Neutrophil (primary cell): Measurements from ENCODE around the gene PEMT.
"Not testable (repeated sequence)": the region's sequence is repeated elsewhere in the genome, so short reads cannot be mapped to it uniquely, and the experiment has no call there.

Experiments
- H3K27ac ChIP-seq: fragments of 200-600 bp; sonication (generic); 2 replicates; pipeline ENCODE4 v1.5.1; 2016; ENCODE audit warnings: mild to moderate bottlenecking, moderate library complexity
- H3K27me3 ChIP-seq: fragments of 200-600 bp; sonication (generic); 2 replicates; pipeline ENCODE4 v1.6.0; 2016; ENCODE audit warnings: mild to moderate bottlenecking
- H3K36me3 ChIP-seq: fragments of 200-600 bp; sonication (generic); 2 replicates; pipeline ENCODE4 v1.5.1; 2017
- H3K4me1 ChIP-seq, 2 experiments: fragments of 200-600 bp in 1 of 2; sonication (generic) in 1 of 2; 1 replicate in 1 of 2; 2 replicates in 1 of 2; pipeline versions ENCODE4 v1.5.1 to v1.6.1; 2013 to 2016; ENCODE audit warnings: low read depth in 1 of 2, low read length in 1 of 2, mild to moderate bottlenecking in 1 of 2, moderate library complexity in 1 of 2; ENCODE audit not compliant: control insufficient read depth in 1 of 2, insufficient read depth in 1 of 2
- H3K4me3 ChIP-seq, 2 experiments: fragments of 200-600 bp in 1 of 2; sonication (generic) in 1 of 2; 1 replicate in 1 of 2; 2 replicates in 1 of 2; pipeline ENCODE4 v1.5.1; 2013 to 2016; ENCODE audit warnings: low read depth in 1 of 2, low read length in 1 of 2, mild to moderate bottlenecking in 1 of 2, moderate library complexity in 1 of 2
- H3K9me3 ChIP-seq: fragments of 200-600 bp; sonication (generic); 2 replicates; pipeline ENCODE4 v1.5.1; 2016
- CTCF ChIP-seq: fragments of 200-600 bp; sonication (generic); IDR thresholded peaks from 2 replicates; pipeline ENCODE4 v1.5.1; 2016; ENCODE audit warnings: antibody characterized with exemption

Gene PEMT

GRCh38 chr17:17469358-17469757, 122.2 kb downstream of the PEMT start:
- H3K9me3 ChIP-seq = no peaks in the 10 kb centered on the region
- H3K4me3 ChIP-seq = no peak overlapping the region
- TF ChIP-seq CTCF = no peak
- H3K27me3 ChIP-seq = peaks cover 28% of the 10 kb centered on the region
- no peak overlapping the region for H3K27ac ChIP-seq
- no peaks in the 10 kb centered on the region for H3K4me1 ChIP-seq
- no peaks in the 10 kb centered on the region for H3K36me3 ChIP-seq

- no peaks in the 10 kb centered on the region for H3K4me1 ChIP-seq
- H3K4me3 ChIP-seq = no peak overlapping the region
- H3K27me3 ChIP-seq = peaks cover 27% of the 10 kb centered on the region
- H3K36me3 ChIP-seq = no peaks in the 10 kb centered on the region
- no peak overlapping the region for H3K27ac ChIP-seq
- TF ChIP-seq CTCF = no peak
- no peaks in the 10 kb centered on the region for H3K9me3 ChIP-seq
Observed at GRCh38 chr17:17468217-17469010, 123.1 kb downstream of the PEMT start.

- H3K9me3 ChIP-seq = no peaks in the 10 kb centered on the region
- no peak for TF ChIP-seq CTCF
- H3K36me3 ChIP-seq = no peaks in the 10 kb centered on the region
- no peak overlapping the region for H3K27ac ChIP-seq
- H3K4me3 ChIP-seq = no peak overlapping the region
- H3K27me3 ChIP-seq = peaks cover 20% of the 10 kb centered on the region
- no peaks in the 10 kb centered on the region for H3K4me1 ChIP-seq
Observed at GRCh38 chr17:17467720-17468119, 123.8 kb downstream of the PEMT start.

GRCh38 chr17:17467016-17467415, 124.5 kb downstream of the PEMT start:
- Histone ChIP-seq H3K9me3 (no peaks in the 10 kb centered on the region), H3K27me3 (peaks cover 14% of the 10 kb centered on the region), H3K4me3 (no peak overlapping the region), H3K36me3 (no peaks in the 10 kb centered on the region), H3K27ac (no peak overlapping the region), H3K4me1 (no peaks in the 10 kb centered on the region)
- TF ChIP-seq CTCF = no peak

- Histone ChIP-seq H3K27me3 (peaks cover 14% of the 10 kb centered on the region), H3K9me3 (no peaks in the 10 kb centered on the region)
- no peak for TF ChIP-seq CTCF
Observed at GRCh38 chr17:17466511-17466910, 125.0 kb downstream of the PEMT start.

GRCh38 chr17:17465878-17466277, 125.6 kb downstream of the PEMT start:
- not testable (repeated sequence) for H3K4me3 ChIP-seq, H3K27me3 ChIP-seq, H3K36me3 ChIP-seq, H3K9me3 ChIP-seq, H3K27ac ChIP-seq, H3K4me1 ChIP-seq

More at GRCh38 chr17:17466511-17466910, 125.0 kb downstream of the PEMT start:
- Histone ChIP-seq H3K4me1 (no peaks in the 10 kb centered on the region), H3K4me3 (no peak overlapping the region), H3K36me3 (no peaks in the 10 kb centered on the region), H3K27ac (no peak overlapping the region)
